ENCODE results near the gene SOCS7. TPM values are rescaled to one million over a fixed set of nuclear protein-coding genes. Genes with fewer than 3 reads are reported as not detected.

The SOCS7 gene
- total RNA-seq, 1 experiment from 2014 or later: 29.2 TPM

GRCh38 chr17:38404174-38404943 is 52.7 kb downstream of the SOCS7 start:
- peaks cover 6% of the 10 kb centered on the region for H3K36me3 Mint-ChIP-seq (ENCODE audit: insufficient read depth, unreplicated experiment)
- POLR2A ChIA-PET: interaction anchor here (0.6 kb wide), 2 partner anchors 10 to 48 kb away, joined by 3 to 10 read pairs; no protein-coding TSS in a partner anchor
- CTCF ChIA-PET: interaction anchor here (0.6 to 2.3 kb wide), 4 partner anchors 10 to 57 kb away, joined by 3 to 11 read pairs (median 6); no protein-coding TSS in a partner anchor
- Histone ChIP-seq H3K4me3 (ENCODE audit: low read depth, low read length) (no peak overlapping the region), H3K4me1 (no peaks in the 10 kb centered on the region), H3K27me3 (replicated peaks; ENCODE audit: control insufficient read depth, insufficient read depth, low read length) (no peaks in the 10 kb centered on the region), H3K36me3 (ENCODE audit: control insufficient read depth, insufficient read depth, low read length) (no peaks in the 10 kb centered on the region), H3K9me3 (no peaks in the 10 kb centered on the region)
- H3K4me3 Mint-ChIP-seq (ENCODE audit: unreplicated experiment): no peak overlapping the region
- H3K27ac Mint-ChIP-seq (ENCODE audit: unreplicated experiment): no peak overlapping the region
- no peaks in the 10 kb centered on the region for H3K27me3 Mint-ChIP-seq (ENCODE audit: insufficient read depth, unreplicated experiment)
- H3K9me3 Mint-ChIP-seq (ENCODE audit: unreplicated experiment): no peaks in the 10 kb centered on the region
- no peaks in the 10 kb centered on the region for H3K4me1 Mint-ChIP-seq (ENCODE audit: low read depth, unreplicated experiment)
- BruUV-seq (replicated peaks): no TSS peak
- intact Hi-C loops (cut with micrococcal nuclease; ENCODE audit: unreplicated experiment): no loop called here
- no peak for TF ChIP-seq CTCF (IDR thresholded peaks at IDR 0.05; ENCODE audit: insufficient read depth in 1 of 2, low read depth in 1 of 2, low read length in 1 of 2, severe bottlenecking in 1 of 2, unreplicated experiment in 1 of 2)
- no peak for DNase-seq

GRCh38 chr17:38405654-38406053 is 54.0 kb downstream of the SOCS7 start:
- Histone ChIP-seq H3K4me1 (no peaks in the 10 kb centered on the region), H3K36me3 (ENCODE audit: control insufficient read depth, insufficient read depth, low read length) (no peaks in the 10 kb centered on the region), H3K4me3 (ENCODE audit: low read depth, low read length) (no peak overlapping the region), H3K9me3 (no peaks in the 10 kb centered on the region), H3K27me3 (replicated peaks; ENCODE audit: control insufficient read depth, insufficient read depth, low read length) (no peaks in the 10 kb centered on the region)
- no peaks in the 10 kb centered on the region for H3K4me1 Mint-ChIP-seq (ENCODE audit: low read depth, unreplicated experiment)
- ChIA-PET CTCF (no interaction called here), POLR2A (no interaction called here)
- H3K4me3 Mint-ChIP-seq (ENCODE audit: unreplicated experiment): no peak overlapping the region
- H3K27me3 Mint-ChIP-seq (ENCODE audit: insufficient read depth, unreplicated experiment): no peaks in the 10 kb centered on the region
- no TSS peak for BruUV-seq (replicated peaks)
- no peak overlapping the region for H3K27ac Mint-ChIP-seq (ENCODE audit: unreplicated experiment)
- no peaks in the 10 kb centered on the region for H3K9me3 Mint-ChIP-seq (ENCODE audit: unreplicated experiment)
- no peak for TF ChIP-seq CTCF (IDR thresholded peaks at IDR 0.05; ENCODE audit: insufficient read depth in 1 of 2, low read depth in 1 of 2, low read length in 1 of 2, severe bottlenecking in 1 of 2, unreplicated experiment in 1 of 2)
- intact Hi-C loops (cut with micrococcal nuclease; ENCODE audit: unreplicated experiment): no loop called here
- H3K36me3 Mint-ChIP-seq (ENCODE audit: insufficient read depth, unreplicated experiment): peaks cover 6% of the 10 kb centered on the region
- no peak for DNase-seq

GRCh38 chr17:38410201-38410600 is 58.6 kb downstream of the SOCS7 start:
- Mint-ChIP-seq H3K9me3 (ENCODE audit: unreplicated experiment) (no peaks in the 10 kb centered on the region), H3K36me3 (ENCODE audit: insufficient read depth, unreplicated experiment) (peaks cover 3% of the 10 kb centered on the region), H3K4me1 (ENCODE audit: low read depth, unreplicated experiment) (no peaks in the 10 kb centered on the region), H3K27ac (ENCODE audit: unreplicated experiment) (no peak overlapping the region), H3K4me3 (ENCODE audit: unreplicated experiment) (no peak overlapping the region), H3K27me3 (ENCODE audit: insufficient read depth, unreplicated experiment) (no peaks in the 10 kb centered on the region)
- POLR2A ChIA-PET: no interaction called here
- Histone ChIP-seq H3K36me3 (ENCODE audit: control insufficient read depth, insufficient read depth, low read length) (no peaks in the 10 kb centered on the region), H3K9me3 (no peaks in the 10 kb centered on the region), H3K27me3 (replicated peaks; ENCODE audit: control insufficient read depth, insufficient read depth, low read length) (no peaks in the 10 kb centered on the region), H3K4me3 (ENCODE audit: low read depth, low read length) (no peak overlapping the region), H3K4me1 (peaks cover 5% of the 10 kb centered on the region)
- intact Hi-C loops (cut with micrococcal nuclease; ENCODE audit: unreplicated experiment): no loop called here
- CTCF ChIA-PET: no interaction called here
- TF ChIP-seq CTCF (IDR thresholded peaks at IDR 0.05; ENCODE audit: insufficient read depth in 1 of 2, low read depth in 1 of 2, low read length in 1 of 2, severe bottlenecking in 1 of 2, unreplicated experiment in 1 of 2): no peak
- BruUV-seq (replicated peaks): no TSS peak
- DNase-seq: no peak

Data from Caco-2 (cell line).